CD14-positive monocyte (primary cell): ENCODE data around the gene PI4K2B. TPM values are rescaled to one million over a fixed set of nuclear protein-coding genes. Genes with fewer than 3 reads are reported as not detected.

Experiments
- DNase-seq, 3 donors: peaks; one replicate each; pipeline ENCODE4 v3.0.0-alpha.2; 2011 to 2022
- H2AFZ ChIP-seq: 2 replicates; pipeline ENCODE4 v1.6.0; 2012; ENCODE audit warnings: mild to moderate bottlenecking, low read depth, low read length, inconsistent platforms; ENCODE audit not compliant: insufficient read depth, poor library complexity, severe bottlenecking
- H3K27ac ChIP-seq, 2 donors: 1 replicate in 1 of 2; 2 replicates in 1 of 2; pipeline ENCODE4 v1.5.1; 2012 to 2013; ENCODE audit warnings: low read length in 2 of 2, control low read depth in 1 of 2, inconsistent platforms in 1 of 2, low read depth in 1 of 2, mild to moderate bottlenecking in 1 of 2
- H3K27me3 ChIP-seq, 2 donors: one replicate each; pipeline versions ENCODE4 v1.6.0 to v1.6.1; 2011 to 2013; ENCODE audit warnings: low read length in 2 of 2; ENCODE audit not compliant: control insufficient read depth in 2 of 2, insufficient read depth in 2 of 2
- H3K36me3 ChIP-seq, 2 donors: replicated peaks in 1 of 2; 1 replicate in 1 of 2; 2 replicates in 1 of 2; pipeline versions ENCODE4 v1.5.1 to v1.6.1; 2012 to 2013; ENCODE audit warnings: low read length in 2 of 2, control low read depth in 1 of 2, inconsistent platforms in 1 of 2, mild to moderate bottlenecking in 1 of 2; ENCODE audit not compliant: insufficient read depth in 2 of 2, control insufficient read depth in 1 of 2
- H3K4me1 ChIP-seq, 2 donors: 1 replicate in 1 of 2; 2 replicates in 1 of 2; pipeline versions ENCODE4 v1.5.1 to v1.6.1; 2012 to 2013; ENCODE audit warnings: low read length in 2 of 2, control low read depth in 1 of 2, inconsistent platforms in 1 of 2, mild to moderate bottlenecking in 1 of 2, moderate library complexity in 1 of 2; ENCODE audit not compliant: insufficient read depth in 2 of 2, control insufficient read depth in 1 of 2
- H3K4me2 ChIP-seq: replicated peaks from 2 replicates; pipeline ENCODE3; 2012; ENCODE audit warnings: low read length, moderate library complexity, mild to moderate bottlenecking; ENCODE audit not compliant: poor library complexity, severe bottlenecking; ENCODE audit errors: extremely low read depth
- H3K4me3 ChIP-seq, 3 experiments: fragments of 200-600 bp in 1 of 3; sonication (generic) in 1 of 3; replicated peaks in 1 of 3; 1 replicate in 2 of 3; 2 replicates in 1 of 3; pipeline ENCODE4 v1.5.1; 2011 to 2013; ENCODE audit warnings: low read length in 3 of 3, mild to moderate bottlenecking in 3 of 3, control low read depth in 2 of 3, low read depth in 2 of 3, inconsistent platforms in 1 of 3, moderate library complexity in 1 of 3
- H3K79me2 ChIP-seq: 2 replicates; pipeline ENCODE4 v1.6.0; 2012; ENCODE audit warnings: mild to moderate bottlenecking, control low read depth, inconsistent platforms, low read length, moderate library complexity; ENCODE audit not compliant: insufficient read depth
- H3K9ac ChIP-seq: 2 replicates; pipeline ENCODE4 v1.6.0; 2017; ENCODE audit warnings: low read length, mild to moderate bottlenecking; ENCODE audit not compliant: insufficient read depth, poor library complexity, severe bottlenecking
- H3K9me3 ChIP-seq, 2 donors: replicated peaks in 1 of 2; 1 replicate in 1 of 2; 2 replicates in 1 of 2; pipeline versions ENCODE4 v1.5.1 to v1.6.1; 2012 to 2013; ENCODE audit warnings: low read length in 2 of 2, control low read depth in 1 of 2; ENCODE audit not compliant: control insufficient read depth in 1 of 2, insufficient read depth in 1 of 2
- H4K20me1 ChIP-seq: 2 replicates; pipeline ENCODE4 v1.6.0; 2012; ENCODE audit warnings: mild to moderate bottlenecking, low read length, control low read depth, moderate library complexity; ENCODE audit not compliant: insufficient read depth
- H3K27ac Mint-ChIP-seq, 7 donors: one replicate each; pipeline ENCODE4 v1.8.0; 2020; ENCODE audit warnings: mild to moderate bottlenecking in 7 of 7, mixed read lengths in 7 of 7, moderate library complexity in 6 of 7, inconsistent platforms in 2 of 7
- H3K27me3 Mint-ChIP-seq, 3 donors: one replicate each; pipeline ENCODE4 v1.8.0; 2021 to 2022; ENCODE audit warnings: low read depth in 3 of 3, mild to moderate bottlenecking in 3 of 3, mixed read lengths in 3 of 3, moderate library complexity in 3 of 3, inconsistent platforms in 1 of 3
- H3K36me3 Mint-ChIP-seq, 2 donors: one replicate each; pipeline ENCODE4 v1.8.0; 2020; ENCODE audit warnings: mixed read lengths in 2 of 2, inconsistent platforms in 1 of 2, mild to moderate bottlenecking in 1 of 2
- H3K4me1 Mint-ChIP-seq: one replicate; pipeline ENCODE4 v1.8.0; 2020; ENCODE audit warnings: mild to moderate bottlenecking, mixed read lengths
- H3K4me3 Mint-ChIP-seq, 2 donors: one replicate each; pipeline ENCODE4 v1.8.0; 2020; ENCODE audit warnings: mild to moderate bottlenecking in 2 of 2, mixed read lengths in 2 of 2, moderate library complexity in 1 of 2
- H3K9me3 Mint-ChIP-seq, 7 donors: one replicate each; pipeline ENCODE4 v1.8.0; 2020 to 2022; ENCODE audit warnings: mixed read lengths in 7 of 7, mild to moderate bottlenecking in 6 of 7, moderate library complexity in 6 of 7, inconsistent platforms in 2 of 7
- WGBS: methylation state at CpG from one replicate; pipeline ENCODE4 v1.1.5; 2013; ENCODE audit warnings: missing lambda C conversion rate; ENCODE audit not compliant: insufficient coverage; 5-methylcytosine and 5-hydroxymethylcytosine counted together
- intact Hi-C, 2 donors: fragments of 100-400 bp; cut with micrococcal nuclease; formaldehyde crosslinking; loops; one replicate each; pipeline versions ENCODE4 v1.15.0 to v1.15.1; 2023
- polyA plus RNA-seq, 3 donors: library from polyadenylated mRNA; depleted of rRNA in 1 of 3; unstranded in 2 of 3; stranded (reverse) in 1 of 3; fragments of 300-500 nt in 2 of 3; fragments of >200 nt in 1 of 3; fragmentation: Illumina TruSeq in 2 of 3; gene quantifications; 1 replicate in 2 of 3; 2 replicates in 1 of 3; pipeline ENCODE4 v1.2.3, GENCODE V29; 2012 to 2021
- TF ChIP-seq, protein P1 (sequence below): fragments of 200-600 bp; IDR thresholded peaks from one replicate; pipeline ENCODE4 v1.8.0; 2022; ENCODE audit warnings: antibody characterized with exemption, mild to moderate bottlenecking

The PI4K2B gene
- polyA plus RNA-seq, 3 donors = 3.0 to 8.5 (median 7.4) TPM

GRCh38 chr4:25198713-25199112, 35.1 kb upstream of the PI4K2B start:
- Histone ChIP-seq H2AFZ (no peak overlapping the region), H3K27me3 (no peaks in the 10 kb centered on the region), H3K4me1 (no peaks in the 10 kb centered on the region), H4K20me1 (no peaks in the 10 kb centered on the region), H3K9me3 (no peaks in the 10 kb centered on the region), H3K79me2 (no peaks in the 10 kb centered on the region), H3K27ac (no peak overlapping the region), H3K9ac (no peak overlapping the region), H3K4me3 (no peak overlapping the region), H3K4me2 (no peak overlapping the region), H3K36me3 (peaks cover 0 to 8% of the 10 kb centered on the region in 2 donors)
- Mint-ChIP-seq H3K4me3 (no peak overlapping the region), H3K27me3 (no peaks in the 10 kb centered on the region), H3K9me3 (peaks cover 0 to 11% (median 3%) of the 10 kb centered on the region in 7 donors), H3K36me3 (peaks cover 13 to 17% of the 10 kb centered on the region in 2 donors), H3K4me1 (no peaks in the 10 kb centered on the region), H3K27ac (no peak overlapping the region)
- DNase-seq = no peak
- TF ChIP-seq, protein P1, sequence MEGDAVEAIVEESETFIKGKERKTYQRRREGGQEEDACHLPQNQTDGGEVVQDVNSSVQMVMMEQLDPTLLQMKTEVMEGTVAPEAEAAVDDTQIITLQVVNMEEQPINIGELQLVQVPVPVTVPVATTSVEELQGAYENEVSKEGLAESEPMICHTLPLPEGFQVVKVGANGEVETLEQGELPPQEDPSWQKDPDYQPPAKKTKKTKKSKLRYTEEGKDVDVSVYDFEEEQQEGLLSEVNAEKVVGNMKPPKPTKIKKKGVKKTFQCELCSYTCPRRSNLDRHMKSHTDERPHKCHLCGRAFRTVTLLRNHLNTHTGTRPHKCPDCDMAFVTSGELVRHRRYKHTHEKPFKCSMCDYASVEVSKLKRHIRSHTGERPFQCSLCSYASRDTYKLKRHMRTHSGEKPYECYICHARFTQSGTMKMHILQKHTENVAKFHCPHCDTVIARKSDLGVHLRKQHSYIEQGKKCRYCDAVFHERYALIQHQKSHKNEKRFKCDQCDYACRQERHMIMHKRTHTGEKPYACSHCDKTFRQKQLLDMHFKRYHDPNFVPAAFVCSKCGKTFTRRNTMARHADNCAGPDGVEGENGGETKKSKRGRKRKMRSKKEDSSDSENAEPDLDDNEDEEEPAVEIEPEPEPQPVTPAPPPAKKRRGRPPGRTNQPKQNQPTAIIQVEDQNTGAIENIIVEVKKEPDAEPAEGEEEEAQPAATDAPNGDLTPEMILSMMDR = no peak
- WGBS = no CpG with 5 or more reads among the region's 2 CpGs
- intact Hi-C loops = no loop called here

DNA sequence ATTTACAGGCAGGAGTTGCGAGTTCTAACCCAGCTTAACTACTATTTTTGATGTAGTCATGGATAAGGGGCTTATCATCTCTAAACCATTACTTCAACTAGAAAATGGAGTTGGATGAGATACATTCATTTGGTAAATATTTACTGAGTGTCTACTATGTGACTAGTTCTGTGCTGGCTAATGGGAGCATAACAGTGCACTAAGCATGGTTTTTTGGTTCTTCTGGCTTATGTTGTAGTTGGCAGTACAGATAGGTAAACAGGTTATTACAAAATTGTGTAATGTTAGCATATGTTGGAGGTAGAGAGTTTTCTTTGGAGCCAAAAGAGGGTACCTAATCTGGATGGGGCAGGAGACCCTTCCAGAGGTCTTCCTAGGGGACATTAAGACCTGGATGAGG, 25.8 kb upstream of the PI4K2B start:
- Mint-ChIP-seq H3K4me3 (no peak overlapping the region), H3K27ac (no peak overlapping the region), H3K36me3 (no peaks in the 10 kb centered on the region), H3K27me3 (no peaks in the 10 kb centered on the region), H3K9me3 (peaks cover 8 to 28% (median 16%) of the 10 kb centered on the region in 7 donors), H3K4me1 (no peaks in the 10 kb centered on the region)
- intact Hi-C loops = no loop called here
- Histone ChIP-seq H3K36me3 (no peaks in the 10 kb centered on the region), H4K20me1 (no peaks in the 10 kb centered on the region), H3K4me1 (no peaks in the 10 kb centered on the region), H2AFZ (no peak overlapping the region), H3K9me3 (peaks cover 5 to 10% of the 10 kb centered on the region in 2 donors), H3K27ac (no peak overlapping the region), H3K4me2 (no peak overlapping the region), H3K27me3 (no peaks in the 10 kb centered on the region), H3K9ac (no peak overlapping the region), H3K4me3 (no peak overlapping the region), H3K79me2 (no peaks in the 10 kb centered on the region)
- TF ChIP-seq, protein P1 = no peak
- WGBS = no CpG with 5 or more reads among the region's 1 CpG
- no peak for DNase-seq
